Smooth muscle cell of the brain vasculature (primary cell): ENCODE data around the gene PADI3.

Experiments used
- DNase-seq: peaks from one replicate; pipeline ENCODE4 v3.0.0-alpha.2; 2012; ENCODE audit warnings: low read depth, low spot score

PADI3 gene

GRCh38 chr1:17272646-17273045, 23.7 kb downstream of the PADI3 start:
- DNase-seq: no peak

- no peak for DNase-seq
These were observed 24.2 kb downstream of the PADI3 start for GRCh38 chr1:17273096-17273495.

- DNase-seq: no peak
These were observed 25.6 kb downstream of the PADI3 start for GRCh38 chr1:17274186-17275170.

GRCh38 chr1:17276568-17276967, 27.7 kb downstream of the PADI3 start:
- DNase-seq: no peak

- no peak for DNase-seq
These were observed 28.7 kb downstream of the PADI3 start for GRCh38 chr1:17277511-17278159.

GRCh38 chr1:17278996-17279830, 30.3 kb downstream of the PADI3 start:
- no peak for DNase-seq

- no peak for DNase-seq
These were observed 31.5 kb downstream of the PADI3 start for GRCh38 chr1:17280436-17280835.

- DNase-seq: no peak
These were observed 32.0 kb downstream of the PADI3 start for GRCh38 chr1:17280894-17281293.

- DNase-seq: no peak
These were observed 32.9 kb downstream of the PADI3 start for GRCh38 chr1:17281775-17282181.

- no peak for DNase-seq
These were observed 33.9 kb downstream of the PADI3 start for GRCh38 chr1:17282836-17283235.

- DNase-seq: no peak
These were observed 37.7 kb downstream of the PADI3 start for GRCh38 chr1:17286646-17287045.

- DNase-seq: peak; percentile 10
These were observed 38.4 kb downstream of the PADI3 start for GRCh38 chr1:17287130-17287776.

GRCh38 chr1:17289721-17290120, 40.8 kb downstream of the PADI3 start:
- no peak for DNase-seq

- no peak for DNase-seq
These were observed 41.7 kb downstream of the PADI3 start for GRCh38 chr1:17290553-17290952.

- DNase-seq: no peak
These were observed 43.6 kb downstream of the PADI3 start for GRCh38 chr1:17292299-17293160.

GRCh38 chr1:17293681-17294425, 45.0 kb downstream of the PADI3 start:
- DNase-seq: no peak

GRCh38 chr1:17295292-17295691, 46.4 kb downstream of the PADI3 start:
- DNase-seq: no peak

GRCh38 chr1:17296086-17296485, 47.2 kb downstream of the PADI3 start:
- no peak for DNase-seq

- no peak for DNase-seq
These were observed 49.1 kb downstream of the PADI3 start for GRCh38 chr1:17297991-17298390.

- DNase-seq: no peak
These were observed 52.9 kb downstream of the PADI3 start for GRCh38 chr1:17301767-17302166.
